LNCaP clone FGC (cell line): ENCODE results near the gene MYO5C.

ENCODE experiments used
- DNase-seq: peaks from one replicate; pipeline ENCODE4 v3.0.0-alpha.2; 2011; ENCODE audit warnings: low read depth
- H3K4me3 ChIP-seq: 2 replicates; pipeline ENCODE4 v1.5.1; 2011; ENCODE audit warnings: mild to moderate bottlenecking, low read depth, low read length, control low read depth
- CTCF ChIP-seq: IDR thresholded peaks from 2 replicates; pipeline ENCODE4 v1.5.1; 2012; ENCODE audit warnings: mild to moderate bottlenecking; ENCODE audit not compliant: control insufficient read depth, insufficient read depth; ENCODE audit errors: extremely low read depth

The MYO5C gene

GRCh38 chr15:52262364-52262763 is 33.2 kb downstream of the MYO5C start:
- no peak for TF ChIP-seq CTCF
- no peak overlapping the region for H3K4me3 ChIP-seq
- no peak for DNase-seq

- no peak overlapping the region for H3K4me3 ChIP-seq
- peak; percentile 85 for DNase-seq
Measured at GRCh38 chr15:52261498-52262242, 33.9 kb downstream of the MYO5C start.

GRCh38 chr15:52261026-52261425 is 34.6 kb downstream of the MYO5C start:
- DNase-seq = no peak
- H3K4me3 ChIP-seq = no peak overlapping the region
- no peak for TF ChIP-seq CTCF

More at GRCh38 chr15:52261498-52262242, 33.9 kb downstream of the MYO5C start:
- TF ChIP-seq CTCF = no peak

GRCh38 chr15:52259503-52259902 is 36.1 kb downstream of the MYO5C start:
- H3K4me3 ChIP-seq = no peak overlapping the region
- peak; percentile 86 for DNase-seq
- no peak for TF ChIP-seq CTCF

- DNase-seq = no peak
- no peak for TF ChIP-seq CTCF
- H3K4me3 ChIP-seq = no peak overlapping the region
Measured at GRCh38 chr15:52258461-52258860, 37.1 kb downstream of the MYO5C start.

- no peak for TF ChIP-seq CTCF
- DNase-seq = no peak
- H3K4me3 ChIP-seq = no peak overlapping the region
Measured at GRCh38 chr15:52257734-52258062, 37.9 kb downstream of the MYO5C start.
